Measurements from ENCODE around the gene KCNQ1OT1.

DNA sequence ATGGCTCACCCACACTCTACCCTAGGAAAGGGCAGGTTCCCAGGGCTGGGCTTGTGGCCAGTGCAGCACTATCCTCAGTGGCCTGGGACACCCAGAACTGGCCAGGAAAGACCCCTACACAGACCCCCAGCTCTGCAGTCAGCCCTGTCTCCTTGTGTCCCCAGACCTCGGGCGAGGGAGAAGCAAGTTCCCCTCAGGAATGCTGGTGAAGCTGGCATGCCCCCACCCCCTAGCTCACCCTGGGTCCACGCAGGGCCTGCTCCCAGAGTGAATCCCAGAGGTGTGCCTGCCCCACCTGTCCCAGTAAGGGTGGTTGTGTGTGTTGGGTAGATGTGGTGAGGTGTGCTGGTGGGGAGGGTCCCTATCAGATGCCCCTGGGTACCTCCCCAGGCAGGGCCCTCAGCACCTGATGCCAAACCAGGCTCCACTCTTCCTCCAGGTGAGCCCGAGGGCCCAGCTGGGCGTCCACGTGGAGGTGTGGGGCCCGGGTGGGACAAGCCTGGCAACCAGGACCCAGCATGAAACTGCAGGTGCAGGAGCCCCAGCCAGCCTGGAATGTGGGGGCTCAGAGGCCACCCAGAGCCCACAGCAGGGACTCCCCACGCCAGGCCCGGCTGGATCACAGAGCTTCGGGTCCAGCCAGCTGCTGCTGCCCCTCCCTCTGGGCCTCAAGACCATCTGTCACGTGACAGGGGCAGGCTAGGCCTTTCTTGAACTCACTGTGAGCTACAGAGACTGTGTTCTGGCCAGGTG is 48.4 kb upstream of the KCNQ1OT1 start:
- TF ChIP-seq POLR2A (IDR thresholded peaks at IDR 0.05), result no peak
- TF ChIP-seq CTCF (IDR thresholded peaks at IDR 0.05 in 4 of 5, conservative IDR thresholded peaks at IDR 0.05 in 1 of 5), result no peak

Data from gastrocnemius medialis (tissue), 4 donors.